Measurements from ENCODE around the gene PNCK. TPM values are rescaled to one million over a fixed set of nuclear protein-coding genes. Genes with fewer than 3 reads are reported as not detected.

The PNCK gene
- total and polyA plus RNA-seq, 10 of the 15 experiments (the other 5 are each of a cell fraction or from before 2014, with no cell fraction given) = 0.21 to 0.67 (median 0.54) TPM; not detected in 7

DNA sequence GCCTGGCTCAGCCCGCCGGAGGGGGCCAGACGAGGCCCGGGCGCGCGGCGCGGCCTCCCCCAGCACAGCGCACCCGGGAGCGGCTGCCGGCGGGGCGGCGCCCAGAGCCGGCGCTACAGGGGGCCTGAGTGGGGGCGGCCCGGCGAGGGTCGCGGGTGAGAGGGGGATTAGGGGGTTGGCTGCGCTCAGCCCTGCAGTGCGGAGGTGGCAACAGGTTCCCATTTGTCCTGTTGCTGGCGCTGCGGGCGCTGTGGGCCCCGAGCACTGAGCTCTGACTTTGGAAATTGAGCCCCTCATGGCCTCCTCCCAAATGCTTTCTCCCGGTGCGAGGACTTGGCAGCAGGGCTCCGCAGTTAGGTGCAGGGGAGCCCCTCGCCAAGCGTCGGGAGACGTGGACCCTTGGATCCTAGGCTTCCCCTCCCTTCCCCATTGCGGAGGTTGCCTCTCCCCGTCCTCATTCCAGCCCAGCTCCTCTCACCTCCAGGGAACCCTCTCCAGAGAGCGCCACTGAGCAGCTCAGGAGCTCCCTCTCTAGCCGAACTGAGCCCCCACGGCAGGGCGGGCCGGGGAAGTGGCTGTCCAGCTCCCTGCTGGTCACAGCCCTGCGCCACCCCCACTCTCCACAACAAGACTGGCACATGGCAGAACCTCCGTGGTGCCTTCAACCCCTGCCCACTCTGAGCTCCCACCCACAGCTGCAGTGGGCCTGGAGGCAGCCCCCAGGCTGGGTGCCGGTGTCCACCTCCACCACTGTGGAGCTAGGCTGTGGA lies 29.1 kb downstream of the PNCK start:
- Histone ChIP-seq H3K4me3 (no peak overlapping the region), H3K27me3 (replicated peaks in 1 of 2; ENCODE audit: control insufficient read depth in 2 of 2, insufficient read depth in 2 of 2, low read length in 1 of 2) (peaks cover 0 to 3% of the 10 kb centered on the region in 2 experiments; a peak in 3 of 4 replicates), H3K36me3 (ENCODE audit: control insufficient read depth in 2 of 2, insufficient read depth in 2 of 2, low read length in 1 of 2) (no peaks in the 10 kb centered on the region), H3K9me3 (replicated peaks; ENCODE audit: control insufficient read depth, insufficient read depth, low read length) (no peaks in the 10 kb centered on the region; the same call in 2 of the 3 replicates), H3K79me2 (ENCODE audit: control insufficient read depth, insufficient read depth, low read length) (no peaks in the 10 kb centered on the region), H3K4me2 (ENCODE audit: control insufficient read depth, insufficient read depth) (no peak overlapping the region), H2AFZ (ENCODE audit: control insufficient read depth, low read depth, low read length) (no peak overlapping the region), H3K27ac (ENCODE audit: control insufficient read depth, insufficient read depth) (no peak overlapping the region), H4K20me1 (ENCODE audit: control insufficient read depth, insufficient read depth) (no peaks in the 10 kb centered on the region), H3K9ac (ENCODE audit: control insufficient read depth, insufficient read depth, low read length) (no peak overlapping the region), H3K4me1 (ENCODE audit: control insufficient read depth, insufficient read depth, low read length) (no peaks in the 10 kb centered on the region)
- POLR2A ChIA-PET = no interaction called here
- BruUV-seq (replicated peaks) = no TSS peak
- in situ Hi-C loops (cut with MboI) (no loop called here), intact Hi-C loops (cut with micrococcal nuclease; ENCODE audit: unreplicated experiment) (no loop called here)
- CTCF ChIA-PET = interaction anchor here (0.7 to 1.3 kb wide), 5 partner anchors 11 to 686 kb away, joined by 3 to 4 read pairs (median 3); no protein-coding TSS in a partner anchor
- DNase-seq (ENCODE audit: low read depth, low spot score) = no peak
- ATAC-seq = no peak
- RAD21 ChIA-PET (ENCODE audit: unreplicated experiment) = no interaction called here
- SMC1A ChIA-PET (ENCODE audit: uncharacterized antibody, unreplicated experiment) = no interaction called here
- FAIRE-seq = no peak
- WGBS (ENCODE audit: insufficient coverage, insufficient replicate concordance, low lambda C conversion rate, missing lambda C conversion rate) = 38% methylated on average over 40 of the region's 46 CpGs
- TF ChIP-seq POLR2A (IDR thresholded peaks at IDR 0.05; ENCODE audit: low read depth, low read length) (no peak), SIN3A (IDR thresholded peaks at IDR 0.05; ENCODE audit: low read depth, low read length) (no peak), BCL11A (IDR thresholded peaks at IDR 0.05; ENCODE audit: low read depth, low read length) (no peak), KAT2A (conservative IDR thresholded peaks at IDR 0.05; ENCODE audit: control insufficient read depth, low read depth, low read length) (no peak), STAT3 (IDR thresholded peaks at IDR 0.05; ENCODE audit: low read depth, low read length) (no peak), RELA (IDR thresholded peaks at IDR 0.05; ENCODE audit: borderline replicate concordance, partially characterized antibody) (no peak), CUX1 (IDR thresholded peaks at IDR 0.05; ENCODE audit: insufficient replicate concordance, low read depth, low read length) (no peak), CREM (IDR thresholded peaks at IDR 0.05; ENCODE audit: low read depth) (no peak), SKIL (IDR thresholded peaks at IDR 0.05; ENCODE audit: low read depth, poor library complexity, severe bottlenecking) (no peak), MTA3 (IDR thresholded peaks at IDR 0.05; ENCODE audit: borderline replicate concordance, low read length) (no peak), NBN (IDR thresholded peaks at IDR 0.05) (no peak), MTA2 (IDR thresholded peaks at IDR 0.05; ENCODE audit: low read depth) (no peak), STAT1 (conservative IDR thresholded peaks at IDR 0.05) (no peak), HDAC6 (IDR thresholded peaks at IDR 0.05; ENCODE audit: unreplicated experiment) (no peak), ATF2 (IDR thresholded peaks at IDR 0.05; ENCODE audit: low read length) (no peak)
- TF ChIP-seq, protein P1, sequence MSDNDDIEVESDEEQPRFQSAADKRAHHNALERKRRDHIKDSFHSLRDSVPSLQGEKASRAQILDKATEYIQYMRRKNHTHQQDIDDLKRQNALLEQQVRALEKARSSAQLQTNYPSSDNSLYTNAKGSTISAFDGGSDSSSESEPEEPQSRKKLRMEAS (IDR thresholded peaks at IDR 0.05; ENCODE audit: low read depth, low read length) = no peak
